Activated CD4-positive, CD25-positive, alpha-beta regulatory T cell treated with anti-CD3 and anti-CD28 coated beads, Interleukin-2, amount 50 U/mL, for 72 hours (primary cell): Measurements from ENCODE around the gene SLU7.

Experiments
- DNase-seq: peaks from one replicate; pipeline ENCODE4 v3.0.0; 2021

Gene SLU7

GRCh38 chr5:160418561-160419457 lies at the start of gene SLU7:
SLU7 (minus strand) TSS chr5:160419081; CDS start chr5:160415294, 3,787 bp downstream.
- DNase-seq, result peak; percentile 93

- no peak for DNase-seq
These were observed 49.6 kb upstream of the SLU7 start for GRCh38 chr5:160468363-160468975.

- DNase-seq, result peak; percentile 88
These were observed 48.9 kb upstream of the SLU7 start for GRCh38 chr5:160467555-160468362.

- DNase-seq, result no peak
These were observed 48.1 kb upstream of the SLU7 start for GRCh38 chr5:160466889-160467554.

GRCh38 chr5:160466116-160466515 lies 47.2 kb upstream of the SLU7 start:
- no peak for DNase-seq

- DNase-seq, result no peak
These were observed 45.6 kb upstream of the SLU7 start for GRCh38 chr5:160464466-160464797.

- DNase-seq, result no peak
These were observed 45.0 kb upstream of the SLU7 start for GRCh38 chr5:160463740-160464465.

- no peak for DNase-seq
These were observed 44.3 kb upstream of the SLU7 start for GRCh38 chr5:160463227-160463626.

- no peak for DNase-seq
These were observed 43.3 kb upstream of the SLU7 start for GRCh38 chr5:160462167-160462566.

GRCh38 chr5:160461378-160461777 lies 42.5 kb upstream of the SLU7 start:
- no peak for DNase-seq

GRCh38 chr5:160460377-160461049 lies 41.6 kb upstream of the SLU7 start:
- no peak for DNase-seq

- DNase-seq, result no peak
These were observed 40.2 kb upstream of the SLU7 start for GRCh38 chr5:160458806-160459800.

GRCh38 chr5:160457252-160457651 lies 38.4 kb upstream of the SLU7 start:
- DNase-seq, result no peak

- DNase-seq, result no peak
These were observed 37.7 kb upstream of the SLU7 start for GRCh38 chr5:160456480-160457177.

- no peak for DNase-seq
These were observed 36.7 kb upstream of the SLU7 start for GRCh38 chr5:160455600-160455999.

- DNase-seq, result no peak
These were observed 34.9 kb upstream of the SLU7 start for GRCh38 chr5:160453751-160454150.

- DNase-seq, result no peak
These were observed 33.9 kb upstream of the SLU7 start for GRCh38 chr5:160452795-160453194.

GRCh38 chr5:160452036-160452435 lies 33.2 kb upstream of the SLU7 start:
- DNase-seq, result no peak

GRCh38 chr5:160451281-160451680 lies 32.4 kb upstream of the SLU7 start:
- DNase-seq, result no peak
